H1 (cell line): ENCODE results near the gene DOK7. TPM values are rescaled to one million over a fixed set of nuclear protein-coding genes. Genes with fewer than 3 reads are reported as not detected.
A peak's percentile ranks its signal among the peaks of the same experiment; 100 is the strongest.

Experiments
- CTCF ChIA-PET: fragments of 300-600 bp; sonication (Branson Sonifier 250); formaldehyde crosslinking; loops from one replicate; lab custom pipeline; 2021; ENCODE audit not compliant: partially characterized antibody; lab: Charles Lee
- POLR2A ChIA-PET: fragments of 300-600 bp; sonication (Branson Sonifier 250); formaldehyde crosslinking; loops from one replicate; lab custom pipeline; 2021; ENCODE audit warnings: inconsistent platforms; ENCODE audit not compliant: partially characterized antibody; lab: Charles Lee
- DNase-seq, 2 experiments: peaks; one replicate each; pipeline versions ENCODE4 v3.0.0 to v3.0.0-alpha.2; 2010 to 2022; ENCODE audit warnings: low spot score in 2 of 2, low read depth in 1 of 2, mixed read lengths in 1 of 2
- FAIRE-seq: peaks from 2 replicates; lab custom pipeline; 2011; peaks lifted over from hg19 to GRCh38; lab: Jason Lieb, UNC
- H2AFZ ChIP-seq: 2 replicates; pipeline ENCODE4 v1.8.1; 2012; ENCODE audit warnings: low read length, inconsistent platforms
- H2AK5ac ChIP-seq: 2 replicates; pipeline ENCODE4 v1.6.1; 2013; ENCODE audit warnings: low read depth, low read length
- H2BK120ac ChIP-seq: replicated peaks from 2 replicates; pipeline ENCODE3; 2013; ENCODE audit warnings: low read depth, low read length, inconsistent platforms
- H2BK12ac ChIP-seq: 2 replicates; pipeline ENCODE4 v1.6.1; 2013; ENCODE audit warnings: low read depth, low read length
- H2BK15ac ChIP-seq: 2 replicates; pipeline ENCODE4 v1.6.1; 2013; ENCODE audit warnings: low read length
- H2BK20ac ChIP-seq: 2 replicates; pipeline ENCODE4 v1.6.1; 2013; ENCODE audit warnings: low read length
- H2BK5ac ChIP-seq: 2 replicates; pipeline ENCODE4 v1.6.1; 2013; ENCODE audit warnings: low read depth, low read length
- H3K14ac ChIP-seq: 2 replicates; pipeline ENCODE4 v1.6.1; 2013; ENCODE audit warnings: inconsistent platforms; ENCODE audit not compliant: insufficient read length
- H3K18ac ChIP-seq: 2 replicates; pipeline ENCODE4 v1.6.1; 2013; ENCODE audit warnings: low read length; ENCODE audit errors: extremely low read depth
- H3K23ac ChIP-seq: 2 replicates; pipeline ENCODE4 v1.6.1; 2013; ENCODE audit warnings: inconsistent platforms; ENCODE audit not compliant: insufficient read length
- H3K23me2 ChIP-seq: 2 replicates; pipeline ENCODE4 v1.6.1; 2013; ENCODE audit warnings: low read depth, low read length
- H3K27ac ChIP-seq: 2 replicates; pipeline ENCODE4 v1.6.1; 2011; ENCODE audit warnings: low read depth, low read length, inconsistent platforms
- H3K27me3 ChIP-seq, 4 experiments: replicated peaks in 1 of 4; 1 replicate in 1 of 4; 2 replicates in 3 of 4; pipeline versions ENCODE4 v1.6.1 to v1.8.1; 2011 to 2013; ENCODE audit warnings: low read length in 3 of 4, mild to moderate bottlenecking in 3 of 4, inconsistent platforms in 2 of 4, mixed read lengths in 2 of 4, moderate library complexity in 1 of 4; ENCODE audit not compliant: control insufficient read depth in 3 of 4, insufficient read depth in 3 of 4; ENCODE audit errors: extremely low read depth in 1 of 4
- H3K36me3 ChIP-seq, 4 experiments: 2 replicates each; pipeline versions ENCODE4 v1.6.1 to v1.8.1; 2011 to 2013; ENCODE audit warnings: mild to moderate bottlenecking in 4 of 4, low read length in 3 of 4, moderate library complexity in 2 of 4, control low read depth in 1 of 4, inconsistent platforms in 1 of 4; ENCODE audit not compliant: insufficient read depth in 4 of 4, control insufficient read depth in 2 of 4
- H3K4ac ChIP-seq: replicated peaks from 2 replicates; pipeline ENCODE3; 2013; ENCODE audit warnings: low read length, low read depth, mixed read lengths, inconsistent platforms; ENCODE audit not compliant: insufficient read length
- H3K4me1 ChIP-seq, 4 experiments: replicated peaks in 1 of 4; 1 replicate in 1 of 4; 2 replicates in 3 of 4; pipeline versions ENCODE4 v1.6.1 to v1.8.1; 2011 to 2013; ENCODE audit warnings: low read length in 3 of 4, inconsistent platforms in 2 of 4, mixed read lengths in 1 of 4; ENCODE audit not compliant: insufficient read depth in 4 of 4, control insufficient read depth in 3 of 4
- H3K4me2 ChIP-seq, 2 experiments: 2 replicates each; pipeline versions ENCODE4 v1.6.1 to v1.8.1; 2011 to 2013; ENCODE audit warnings: low read depth in 2 of 2, low read length in 2 of 2, control low read depth in 1 of 2, inconsistent platforms in 1 of 2, mild to moderate bottlenecking in 1 of 2; ENCODE audit not compliant: insufficient read depth in 1 of 2
- H3K4me3 ChIP-seq, 4 experiments: fragments of 200-600, 300-600 bp in 1 of 4; sonication (generic), shearing (Covaris generic), sonication (Bioruptor Twin) in 1 of 4; 2 replicates each; pipeline versions ENCODE4 v1.5.1 to v1.8.1; 2011 to 2016; ENCODE audit warnings: low read length in 4 of 4, low read depth in 3 of 4, control low read depth in 2 of 4, inconsistent platforms in 2 of 4, mild to moderate bottlenecking in 2 of 4, mixed read lengths in 1 of 4, moderate library complexity in 1 of 4; ENCODE audit not compliant: insufficient read depth in 2 of 4; ENCODE audit errors: extremely low read depth in 1 of 4
- H3K56ac ChIP-seq: replicated peaks from 2 replicates; pipeline ENCODE3; 2013; ENCODE audit warnings: low read depth, mild to moderate bottlenecking, mixed read lengths, low read length, inconsistent platforms; ENCODE audit not compliant: insufficient read length
- H3K79me1 ChIP-seq: 2 replicates; pipeline ENCODE4 v1.6.1; 2013; ENCODE audit warnings: low read depth, low read length, control low read depth
- H3K79me2 ChIP-seq, 2 experiments: 2 replicates each; pipeline versions ENCODE4 v1.6.1 to v1.8.1; 2012 to 2013; ENCODE audit warnings: low read length in 2 of 2, mild to moderate bottlenecking in 2 of 2, inconsistent platforms in 1 of 2; ENCODE audit not compliant: insufficient read depth in 2 of 2, control insufficient read depth in 1 of 2
- H3K9ac ChIP-seq, 4 experiments: replicated peaks in 1 of 4; 1 replicate in 1 of 4; 2 replicates in 3 of 4; pipeline versions ENCODE4 v1.6.1 to v1.8.1; 2011 to 2013; ENCODE audit warnings: low read depth in 3 of 4, low read length in 3 of 4, control low read depth in 2 of 4, mild to moderate bottlenecking in 2 of 4, moderate library complexity in 2 of 4, inconsistent platforms in 1 of 4; ENCODE audit errors: extremely low read depth in 1 of 4
- H3K9me3 ChIP-seq, 2 experiments: 2 replicates each; pipeline versions ENCODE4 v1.6.1 to v1.8.1; 2012 to 2013; ENCODE audit warnings: mild to moderate bottlenecking in 2 of 2, moderate library complexity in 2 of 2, control low read depth in 1 of 2, inconsistent platforms in 1 of 2, low read depth in 1 of 2, low read length in 1 of 2, mixed read lengths in 1 of 2; ENCODE audit not compliant: insufficient read depth in 2 of 2
- H4K20me1 ChIP-seq, 2 experiments: replicated peaks in 1 of 2; 2 replicates each; pipeline versions ENCODE3 to v1.8.1; 2011 to 2013; ENCODE audit warnings: inconsistent platforms in 2 of 2, low read length in 2 of 2, mild to moderate bottlenecking in 1 of 2; ENCODE audit not compliant: insufficient read depth in 2 of 2, control insufficient read depth in 1 of 2
- H4K5ac ChIP-seq: 2 replicates; pipeline ENCODE4 v1.6.1; 2013; ENCODE audit warnings: low read length, low read depth, mixed read lengths, inconsistent platforms; ENCODE audit not compliant: insufficient read length
- H4K8ac ChIP-seq: 2 replicates; pipeline ENCODE4 v1.8.0; 2013; ENCODE audit warnings: mild to moderate bottlenecking, moderate library complexity, low read length, inconsistent platforms; ENCODE audit not compliant: insufficient read depth; ENCODE audit errors: extremely low read depth
- H4K91ac ChIP-seq: replicated peaks from 2 replicates; pipeline ENCODE3; 2013; ENCODE audit warnings: low read length, mixed read lengths, inconsistent platforms; ENCODE audit not compliant: insufficient read length
- ATF3 ChIP-seq: IDR thresholded peaks from 2 replicates; pipeline ENCODE4 v1.6.1; 2011; ENCODE audit warnings: low read depth, mild to moderate bottlenecking, low read length; ENCODE audit not compliant: insufficient read depth
- CEBPB ChIP-seq: IDR thresholded peaks from 2 replicates; pipeline ENCODE4 v1.6.1; 2012; ENCODE audit warnings: low read depth, low read length
- EZH2 ChIP-seq: fragments of 200-600 bp; sonication (generic); IDR thresholded peaks from 2 replicates; pipeline ENCODE4 v1.7.1; 2012; ENCODE audit warnings: low read depth, mild to moderate bottlenecking, moderate library complexity, low read length, inconsistent platforms; ENCODE audit not compliant: severe bottlenecking
- GABPA ChIP-seq: IDR thresholded peaks from 2 replicates; pipeline ENCODE4 v1.6.1; 2011; ENCODE audit warnings: mild to moderate bottlenecking, low read length, moderate library complexity, borderline replicate concordance; ENCODE audit not compliant: insufficient read depth
- MAX ChIP-seq: IDR thresholded peaks from 2 replicates; pipeline ENCODE4 v1.6.1; 2012; ENCODE audit warnings: inconsistent platforms
- NRF1 ChIP-seq: IDR thresholded peaks from 2 replicates; pipeline ENCODE4 v1.6.1; 2011; ENCODE audit warnings: mild to moderate bottlenecking, low read depth, low read length, improper control_type of control experiment
- POLR2AphosphoS5 ChIP-seq: IDR thresholded peaks from 2 replicates; pipeline ENCODE4 v1.6.1; 2011; ENCODE audit warnings: low read depth, low read length
- SIN3A ChIP-seq, 2 experiments: IDR thresholded peaks in 1 of 2; conservative IDR thresholded peaks in 1 of 2; 2 replicates each; pipeline ENCODE4 v1.6.1; 2011 to 2012; ENCODE audit warnings: low read length in 2 of 2, improper control_type of control experiment in 1 of 2, low read depth in 1 of 2, mild to moderate bottlenecking in 1 of 2
- TBP ChIP-seq: IDR thresholded peaks from 2 replicates; pipeline ENCODE4 v1.6.1; 2011; ENCODE audit warnings: low read depth, low read length, improper control_type of control experiment
- TEAD4 ChIP-seq: IDR thresholded peaks from 2 replicates; pipeline ENCODE4 v1.6.1; 2012; ENCODE audit warnings: low read depth, low read length, inconsistent platforms, mixed read lengths
- WGBS, 2 experiments: shearing (Covaris generic) in 1 of 2; methylation state at CpG; one replicate each; pipeline versions ENCODE4 v1.1.6 to v1.1.7; 2013 to 2015; ENCODE audit warnings: low lambda C conversion rate in 2 of 2, mixed read lengths in 2 of 2, inconsistent platforms in 1 of 2, low coverage in 1 of 2, missing lambda C conversion rate in 1 of 2; ENCODE audit not compliant: insufficient replicate concordance in 2 of 2, insufficient coverage in 1 of 2, insufficient read length in 1 of 2; ENCODE audit errors: extremely low coverage in 1 of 2, missing lambda C conversion rate in 1 of 2; 5-methylcytosine and 5-hydroxymethylcytosine counted together
- polyA plus RNA-seq, 7 experiments: library from polyadenylated mRNA; depleted of rRNA in 3 of 7; stranded (reverse) in 5 of 7; unstranded in 2 of 7; fragments of >200 nt in 5 of 7; fragments of 200-250 nt in 2 of 7; gene quantifications; 1 replicate in 5 of 7; 2 replicates in 1 of 7; 4 replicates in 1 of 7; pipeline versions ENCODE4 v1.2.1 to v1.2.3, GENCODE V29; 2011 to 2013; ENCODE audit warnings: missing spikeins in 2 of 7, mixed read lengths in 2 of 7
- total RNA-seq: library from RNA; stranded (reverse); fragmentation: NEBNext Ultra II Directional; extraction: Animal tissue kit (Norgen Biotek cat#: 25700); gene quantifications from 2 replicates; pipeline ENCODE4 v1.2.1, GENCODE V29; 2021

Gene DOK7
- total and polyA plus RNA-seq, 2 of the 8 experiments (the other 6 are each of a cell fraction or from before 2014, with no cell fraction given): 0.32 TPM; not detected in 1

DNA sequence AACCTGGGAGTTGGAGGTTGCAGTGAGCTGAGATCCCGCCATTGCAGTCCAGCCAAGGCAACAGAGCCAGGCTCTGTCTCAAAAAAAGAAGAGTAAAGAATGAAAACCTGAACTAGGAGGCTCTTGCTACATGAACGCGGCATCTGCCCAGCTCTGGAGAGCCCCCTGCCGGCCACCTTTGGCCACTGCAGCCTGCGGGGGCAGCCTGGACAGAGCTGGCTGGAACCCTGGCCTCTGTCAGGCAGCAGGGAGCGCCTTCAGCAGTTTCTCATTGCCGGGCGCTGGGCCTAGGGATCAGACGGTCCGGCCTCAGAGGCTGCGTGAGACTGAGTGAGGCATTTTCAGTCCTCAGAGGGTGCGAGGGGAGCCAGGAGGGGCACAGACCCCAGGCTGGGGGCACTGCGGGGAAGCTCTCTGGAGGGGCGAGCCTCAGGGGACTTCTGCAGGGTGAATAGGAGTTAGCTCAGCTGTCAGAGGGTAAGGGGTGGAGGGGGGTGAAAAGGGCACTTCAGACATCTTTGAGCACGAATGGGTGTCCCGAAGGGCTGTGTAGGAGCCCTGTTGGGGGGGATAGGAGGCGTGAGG is 17.5 kb downstream of the DOK7 start:
- H3K79me1 ChIP-seq: no peaks in the 10 kb centered on the region
- no peak overlapping the region for H3K23ac ChIP-seq
- H3K18ac ChIP-seq: peak overlapping the region; percentile 38; the same call in 1 of the 2 replicates
- H4K91ac ChIP-seq: no peak overlapping the region
- peak overlapping the region in 2 of 4 experiments; percentile 23 to 49; a peak in 4 of 8 replicates for H3K4me3 ChIP-seq
- no peak overlapping the region for H2AK5ac ChIP-seq
- peaks cover 0 to 1% of the 10 kb centered on the region in 2 experiments for H4K20me1 ChIP-seq
- no peak overlapping the region for H2BK120ac ChIP-seq
- no peak overlapping the region for H3K56ac ChIP-seq
- FAIRE-seq: no peak
- ChIA-PET CTCF (interaction anchor here (0.7 to 6.8 kb wide), 56 partner anchors 9 to 400 kb away, joined by 3 to 48 read pairs (median 5); partner anchors contain the start of genes DOK7 and HGFAC), POLR2A (interaction anchor here (1.0 to 1.4 kb wide), 4 partner anchors 13 to 286 kb away, joined by 3 to 5 read pairs (median 4); no protein-coding TSS in a partner anchor)
- peak overlapping the region; percentile 59 to 70 for H3K4me2 ChIP-seq
- no peak overlapping the region for H3K9ac ChIP-seq
- DNase-seq: peak; percentile 66 to 100
- H4K5ac ChIP-seq: peak overlapping the region; percentile 61
- H3K27me3 ChIP-seq: peaks cover 7 to 69% (median 48%) of the 10 kb centered on the region in 4 experiments
- H4K8ac ChIP-seq: no peak overlapping the region
- no peak overlapping the region for H3K14ac ChIP-seq
- H3K4me1 ChIP-seq: peaks cover 0 to 30% (median 22%) of the 10 kb centered on the region in 4 experiments; a peak in 6 of 7 replicates
- peaks cover 3% of the 10 kb centered on the region; the same call in 1 of the 2 replicates for H3K23me2 ChIP-seq
- no peaks in the 10 kb centered on the region for H3K79me2 ChIP-seq
- peak overlapping the region; percentile 75; the same call in 1 of the 2 replicates for H2BK5ac ChIP-seq
- H2BK15ac ChIP-seq: no peak overlapping the region
- no peak overlapping the region for H2BK12ac ChIP-seq
- peak overlapping the region; percentile 32 for H3K4ac ChIP-seq
- H3K36me3 ChIP-seq: no peaks in the 10 kb centered on the region
- WGBS, 2 experiments: 5% methylated on average over 17 of the region's 17 CpGs; no CpG with 5 or more reads in 1 of the 2 experiments
- H3K27ac ChIP-seq: no peak overlapping the region
- H3K9me3 ChIP-seq: no peaks in the 10 kb centered on the region
- H2BK20ac ChIP-seq: peak overlapping the region; percentile 72; the same call in 1 of the 2 replicates
- H2AFZ ChIP-seq: no peak overlapping the region
- TF ChIP-seq CEBPB (peak; percentile 42; the same call in 1 of the 2 replicates), TBP (peak; percentile 16; the same call in 1 of the 2 replicates), GABPA (peak; percentile 68; the same call in 1 of the 2 replicates), POLR2AphosphoS5 (no peak), EZH2 (no peak), MAX (peak; percentile 21; the same call in 1 of the 2 replicates), ATF3 (0 out of 2 replicates have a peak, but pooled peaks have one; percentile 9), SIN3A (conservative IDR thresholded peaks at IDR 0.05 in 1 of 2, IDR thresholded peaks at IDR 0.05 in 1 of 2; ENCODE audit: low read depth in 1 of 2, low read length in 2 of 2) (0 out of 4 replicates have a peak, but pooled peaks of 1 of the 2 experiments have one; percentile 27), TEAD4 (peak; percentile 21; the same call in 1 of the 2 replicates), NRF1 (0 out of 2 replicates have a peak, but pooled peaks have one; percentile 12)
